Spleen (tissue), 7 donors: ENCODE data around the gene PER1.

Experiments
- POLR2A ChIP-seq, 3 donors: fragments of 450-650 bp; IDR thresholded peaks; one replicate each; pipeline ENCODE4 v1.5.1; 2017; ENCODE audit warnings: antibody characterized with exemption in 3 of 3, mild to moderate bottlenecking in 1 of 3
- TF ChIP-seq, protein P1 (sequence below), 11 experiments: fragments of 200-600 bp in 7 of 11; fragments of 450-650 bp in 4 of 11; sonication (generic) in 4 of 11; IDR thresholded peaks in 8 of 11; conservative IDR thresholded peaks in 3 of 11; 1 replicate in 7 of 11; 2 replicates in 4 of 11; pipeline versions ENCODE4 v1.4.0 to v1.8.0; 2016 to 2021; ENCODE audit warnings: antibody characterized with exemption in 11 of 11, inconsistent platforms in 4 of 11, mild to moderate bottlenecking in 1 of 11
- donor health status: DM: no; HTN: no; CAD: no; lungs with moderate emphysema.
- donor health status: DM: no; HTN: no; CAD: no.
- donor health status: DM: no; HTN: no; CAD: no.

GRCh38 chr17:8123695-8124349, 28.4 kb downstream of the PER1 start, which contains the start of gene HES7:
- TF ChIP-seq, protein P1, sequence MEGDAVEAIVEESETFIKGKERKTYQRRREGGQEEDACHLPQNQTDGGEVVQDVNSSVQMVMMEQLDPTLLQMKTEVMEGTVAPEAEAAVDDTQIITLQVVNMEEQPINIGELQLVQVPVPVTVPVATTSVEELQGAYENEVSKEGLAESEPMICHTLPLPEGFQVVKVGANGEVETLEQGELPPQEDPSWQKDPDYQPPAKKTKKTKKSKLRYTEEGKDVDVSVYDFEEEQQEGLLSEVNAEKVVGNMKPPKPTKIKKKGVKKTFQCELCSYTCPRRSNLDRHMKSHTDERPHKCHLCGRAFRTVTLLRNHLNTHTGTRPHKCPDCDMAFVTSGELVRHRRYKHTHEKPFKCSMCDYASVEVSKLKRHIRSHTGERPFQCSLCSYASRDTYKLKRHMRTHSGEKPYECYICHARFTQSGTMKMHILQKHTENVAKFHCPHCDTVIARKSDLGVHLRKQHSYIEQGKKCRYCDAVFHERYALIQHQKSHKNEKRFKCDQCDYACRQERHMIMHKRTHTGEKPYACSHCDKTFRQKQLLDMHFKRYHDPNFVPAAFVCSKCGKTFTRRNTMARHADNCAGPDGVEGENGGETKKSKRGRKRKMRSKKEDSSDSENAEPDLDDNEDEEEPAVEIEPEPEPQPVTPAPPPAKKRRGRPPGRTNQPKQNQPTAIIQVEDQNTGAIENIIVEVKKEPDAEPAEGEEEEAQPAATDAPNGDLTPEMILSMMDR (IDR thresholded peaks at IDR 0.05 in 8 of 11, conservative IDR thresholded peaks at IDR 0.05 in 3 of 11) = no peak
- no peak for TF ChIP-seq POLR2A (IDR thresholded peaks at IDR 0.05)
